Esophagus squamous epithelium (tissue), 5 donors: ENCODE measurements around the gene OR52E4. TPM values are rescaled to one million over a fixed set of nuclear protein-coding genes. Genes with fewer than 3 reads are reported as not detected.

Source experiments
- DNase-seq: peaks from one replicate; lab custom pipeline; 2025; lab: John Stamatoyannopoulos, UW
- H3K27ac ChIP-seq, 4 donors: fragments of 200-600 bp; sonication (generic); one replicate each; pipeline ENCODE4 v1.5.1; 2016 to 2019; ENCODE audit warnings: mild to moderate bottlenecking in 1 of 4
- H3K27me3 ChIP-seq, 4 donors: fragments of 200-600 bp; sonication (generic); 1 replicate in 3 of 4; 2 replicates in 1 of 4; pipeline versions ENCODE4 v1.5.1 to v1.6.0; 2017 to 2021; ENCODE audit warnings: antibody characterized with exemption in 1 of 4
- H3K36me3 ChIP-seq, 3 donors: fragments of 200-600 bp; sonication (generic); one replicate each; pipeline ENCODE4 v1.5.1; 2016 to 2019
- H3K4me1 ChIP-seq, 3 donors: fragments of 200-600 bp; sonication (generic); one replicate each; pipeline ENCODE4 v1.5.1; 2017 to 2019
- H3K4me3 ChIP-seq, 4 donors: fragments of 200-600 bp; sonication (generic); 1 replicate in 3 of 4; 2 replicates in 1 of 4; pipeline ENCODE4 v1.5.1; 2016 to 2019; ENCODE audit warnings: mild to moderate bottlenecking in 2 of 4, moderate library complexity in 1 of 4
- H3K9me3 ChIP-seq, 3 donors: fragments of 200-600 bp; sonication (generic); one replicate each; pipeline ENCODE4 v1.5.1; 2016 to 2019
- POLR2A ChIP-seq, 4 donors: fragments of 450-650 bp; IDR thresholded peaks; one replicate each; pipeline ENCODE4 v1.6.1; 2017; ENCODE audit warnings: antibody characterized with exemption in 4 of 4, mild to moderate bottlenecking in 4 of 4, moderate library complexity in 3 of 4
- WGBS, 2 donors: methylation state at CpG; one replicate each; pipeline ENCODE4 v1.1.5; 2018; 5-methylcytosine and 5-hydroxymethylcytosine counted together
- intact Hi-C: fragments of 100-400 bp; cut with DNase I; formaldehyde crosslinking; loops from one replicate; pipeline ENCODE4 v1.15.0; 2022
- total RNA-seq, 4 donors: library from RNA; depleted of rRNA; stranded (reverse); fragments of >200 nt; gene quantifications; one replicate each; pipeline ENCODE4 v1.1.0, GENCODE V29; 2016
- TF ChIP-seq, protein P1 (sequence below), 6 experiments: fragments of 450-650 bp in 4 of 6; fragments of 200-600 bp in 2 of 6; sonication (generic) in 2 of 6; IDR thresholded peaks; one replicate each; pipeline ENCODE4 v1.5.1; 2016 to 2019; ENCODE audit warnings: antibody characterized with exemption in 6 of 6, mild to moderate bottlenecking in 4 of 6, moderate library complexity in 4 of 6
- donor health status: DM: yes; HTN: yes; CAD: no.

Gene OR52E4
- total RNA-seq, 4 donors from 2014 or later = not detected

DNA sequence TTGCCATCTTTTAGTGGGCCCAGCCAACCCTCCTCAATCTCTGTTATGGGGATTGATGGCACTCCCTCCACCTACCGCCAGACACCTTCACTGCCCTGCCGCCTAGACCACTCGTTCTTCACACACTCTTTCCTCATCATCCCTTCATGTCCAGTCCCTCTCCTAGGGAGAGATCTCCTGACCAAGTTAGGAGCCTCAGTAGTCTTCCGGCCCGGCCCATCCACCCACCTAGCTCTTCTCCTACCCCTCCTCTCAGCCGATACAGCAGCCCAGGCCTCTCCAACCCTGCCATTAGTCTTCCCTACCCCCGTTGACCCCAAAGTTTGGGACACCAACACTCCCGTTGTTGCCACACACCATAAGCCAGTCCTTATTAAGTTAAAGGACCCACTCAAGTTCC is 50.6 kb downstream of the OR52E4 start:
- WGBS, 2 donors = 86 to 89% methylated on average over 8 of the region's 8 CpGs
- no peak overlapping the region for H3K4me3 ChIP-seq
- intact Hi-C loops = no loop called here
- H3K9me3 ChIP-seq = peaks cover 0 to 10% (median 0%) of the 10 kb centered on the region in 3 donors
- TF ChIP-seq, protein P1, sequence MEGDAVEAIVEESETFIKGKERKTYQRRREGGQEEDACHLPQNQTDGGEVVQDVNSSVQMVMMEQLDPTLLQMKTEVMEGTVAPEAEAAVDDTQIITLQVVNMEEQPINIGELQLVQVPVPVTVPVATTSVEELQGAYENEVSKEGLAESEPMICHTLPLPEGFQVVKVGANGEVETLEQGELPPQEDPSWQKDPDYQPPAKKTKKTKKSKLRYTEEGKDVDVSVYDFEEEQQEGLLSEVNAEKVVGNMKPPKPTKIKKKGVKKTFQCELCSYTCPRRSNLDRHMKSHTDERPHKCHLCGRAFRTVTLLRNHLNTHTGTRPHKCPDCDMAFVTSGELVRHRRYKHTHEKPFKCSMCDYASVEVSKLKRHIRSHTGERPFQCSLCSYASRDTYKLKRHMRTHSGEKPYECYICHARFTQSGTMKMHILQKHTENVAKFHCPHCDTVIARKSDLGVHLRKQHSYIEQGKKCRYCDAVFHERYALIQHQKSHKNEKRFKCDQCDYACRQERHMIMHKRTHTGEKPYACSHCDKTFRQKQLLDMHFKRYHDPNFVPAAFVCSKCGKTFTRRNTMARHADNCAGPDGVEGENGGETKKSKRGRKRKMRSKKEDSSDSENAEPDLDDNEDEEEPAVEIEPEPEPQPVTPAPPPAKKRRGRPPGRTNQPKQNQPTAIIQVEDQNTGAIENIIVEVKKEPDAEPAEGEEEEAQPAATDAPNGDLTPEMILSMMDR (IDR thresholded peaks at IDR 0.05) = no peak
- TF ChIP-seq POLR2A (IDR thresholded peaks at IDR 0.05) = no peak
- no peak for DNase-seq
- H3K27me3 ChIP-seq = no peaks in the 10 kb centered on the region
- no peaks in the 10 kb centered on the region for H3K4me1 ChIP-seq
- H3K27ac ChIP-seq = no peak overlapping the region
- no peaks in the 10 kb centered on the region for H3K36me3 ChIP-seq

DNA sequence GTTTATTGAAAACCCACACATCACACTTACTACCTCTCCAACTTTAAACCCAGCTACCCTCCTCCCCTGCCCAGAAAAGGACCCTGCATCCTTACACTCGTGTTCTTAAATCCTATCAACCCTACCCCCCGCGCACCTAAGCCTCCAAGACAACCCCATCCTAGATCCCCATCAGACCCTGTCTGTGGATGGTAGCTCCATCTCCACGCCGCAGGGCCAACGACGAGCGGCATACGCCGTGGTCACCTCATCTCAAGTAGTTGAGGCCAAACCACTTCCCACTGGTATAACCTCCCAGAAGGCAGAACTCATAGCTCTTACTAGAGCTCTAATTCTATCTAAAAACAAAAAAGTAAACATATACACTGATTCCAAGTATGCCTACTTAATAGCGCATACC is 52.2 kb downstream of the OR52E4 start:
- no peak for DNase-seq
- 92 to 93% methylated on average over 8 to 11 of the region's 11 CpGs for WGBS, 2 donors
- peaks cover 0 to 10% (median 0%) of the 10 kb centered on the region in 3 donors for H3K9me3 ChIP-seq

DNA sequence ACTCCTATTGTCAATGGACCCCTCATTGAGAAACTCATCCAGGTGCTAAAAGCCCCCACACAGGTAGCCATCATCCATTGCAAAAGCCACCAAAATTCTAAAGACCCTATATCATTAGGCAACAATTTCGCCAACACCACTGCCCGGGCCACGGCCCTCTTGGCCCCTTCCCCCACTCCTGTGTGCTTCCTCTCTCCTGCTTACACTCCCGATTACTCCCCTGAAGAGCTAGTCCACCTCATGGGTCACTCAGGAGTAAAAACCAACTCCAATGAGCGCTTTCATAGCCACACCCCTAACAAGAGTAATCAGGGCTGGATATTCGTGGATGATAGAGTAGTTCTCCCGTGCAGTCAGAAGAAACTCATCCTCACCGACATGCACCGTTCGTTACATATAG is 52.7 kb downstream of the OR52E4 start:
- no peak for DNase-seq
- Histone ChIP-seq H3K27ac (no peak overlapping the region), H3K4me3 (no peak overlapping the region), H3K27me3 (no peaks in the 10 kb centered on the region), H3K36me3 (no peaks in the 10 kb centered on the region), H3K4me1 (no peaks in the 10 kb centered on the region), H3K9me3 (peaks cover 0 to 10% (median 0%) of the 10 kb centered on the region in 3 donors)
- TF ChIP-seq, protein P1 (IDR thresholded peaks at IDR 0.05) = no peak
- no peak for TF ChIP-seq POLR2A (IDR thresholded peaks at IDR 0.05)
- intact Hi-C loops = no loop called here
- 85 to 89% methylated on average over 10 of the region's 10 CpGs for WGBS, 2 donors

More for the DNA sequence above, 52.2 kb downstream of the OR52E4 start:
- intact Hi-C loops = no loop called here
- Histone ChIP-seq H3K27me3 (no peaks in the 10 kb centered on the region), H3K27ac (no peak overlapping the region), H3K36me3 (no peaks in the 10 kb centered on the region), H3K4me1 (no peaks in the 10 kb centered on the region), H3K4me3 (no peak overlapping the region)
- TF ChIP-seq, protein P1 (IDR thresholded peaks at IDR 0.05) = no peak
- TF ChIP-seq POLR2A (IDR thresholded peaks at IDR 0.05) = no peak

Other genes with a start within 250 kb of the OR52E4 start
- 10 to 100 TPM; 12.6 to 15.7 (median 14.9) TPM for gene TRIM5, start 195.6 kb upstream of the OR52E4 start, total RNA-seq
- 10 to 100 TPM; 16.0 to 51.9 (median 32.1) TPM for gene TRIM22, start 190.8 kb upstream of the OR52E4 start, total RNA-seq
- gene OR56B1, start 144.2 kb upstream of the OR52E4 start, total RNA-seq = not detected
- not detected for gene OR52N4, start 126.4 kb upstream of the OR52E4 start, total RNA-seq
- gene OR52N5, start 97.3 kb upstream of the OR52E4 start, total RNA-seq = not detected
- not detected for gene OR52N1, start 89.4 kb upstream of the OR52E4 start, total RNA-seq
- gene OR52N2, start 71.7 kb upstream of the OR52E4 start, total RNA-seq = not detected
- gene OR52E6, start 38.7 kb upstream of the OR52E4 start, total RNA-seq = not detected
- not detected for gene OR52E8, start 22.9 kb upstream of the OR52E4 start, total RNA-seq
- gene OR52E5, start 12.6 kb downstream of the OR52E4 start, total RNA-seq = not detected
- gene OR56A3, start 61.6 kb downstream of the OR52E4 start, total RNA-seq = not detected
- not detected for gene OR56A5, start 87.9 kb downstream of the OR52E4 start, total RNA-seq
- gene OR52L1, start 106.4 kb downstream of the OR52E4 start, total RNA-seq = not detected
- gene OR56A4, start 126.3 kb downstream of the OR52E4 start, total RNA-seq = not detected
- gene OR56A1, start 150.1 kb downstream of the OR52E4 start, total RNA-seq = not detected
- gene OR56B4, start 227.1 kb downstream of the OR52E4 start, total RNA-seq = not detected